Neural cell (in vitro differentiated cells): ENCODE results near the gene DNAJC16. TPM values are rescaled to one million over a fixed set of nuclear protein-coding genes. Genes with fewer than 3 reads are reported as not detected.

Experiments
- H2AFZ ChIP-seq: fragments of 200-600, 300-800 bp; sonication (generic), shearing (Covaris generic); 2 replicates; pipeline ENCODE4 v1.6.0; 2014; ENCODE audit warnings: low read depth, mild to moderate bottlenecking, antibody characterized with exemption, low read length, moderate library complexity
- H3F3A ChIP-seq: fragments of 200-600 bp; shearing (Covaris generic); 2 replicates; pipeline ENCODE4 v1.6.1; 2016; ENCODE audit warnings: mild to moderate bottlenecking, moderate library complexity, mixed read lengths, antibody characterized with exemption, low read length; ENCODE audit not compliant: insufficient read depth, poor library complexity, severe bottlenecking
- H3K27ac ChIP-seq: fragments of 200-600, 300-800 bp; sonication (generic), shearing (Covaris generic); 2 replicates; pipeline ENCODE4 v1.5.1; 2014; ENCODE audit warnings: mild to moderate bottlenecking, low read length, moderate library complexity
- H3K27me3 ChIP-seq: fragments of 300-800, 200-600 bp; sonication (generic), shearing (Covaris generic); 2 replicates; pipeline ENCODE4 v1.6.0; 2014; ENCODE audit warnings: mild to moderate bottlenecking, low read depth, low read length, moderate library complexity; ENCODE audit not compliant: insufficient read depth
- H3K36me3 ChIP-seq: fragments of 300-800, 200-600 bp; sonication (generic), shearing (Covaris generic); 2 replicates; pipeline ENCODE4 v1.5.1; 2014; ENCODE audit warnings: mild to moderate bottlenecking, antibody characterized with exemption, low read length, moderate library complexity; ENCODE audit not compliant: insufficient read depth
- H3K4me2 ChIP-seq: fragments of 300-800, 200-600 bp; sonication (generic), shearing (Covaris generic); 2 replicates; pipeline ENCODE4 v1.6.0; 2014; ENCODE audit warnings: mild to moderate bottlenecking, low read length
- H3K4me3 ChIP-seq: fragments of 300-800, 200-600 bp; sonication (generic), shearing (Covaris generic); 2 replicates; pipeline ENCODE4 v1.5.1; 2014; ENCODE audit warnings: mild to moderate bottlenecking, low read length, moderate library complexity
- H3K79me2 ChIP-seq: fragments of 200-600 bp; shearing (Covaris generic); replicated peaks from 2 replicates; pipeline ENCODE4 v1.6.0; 2014; ENCODE audit warnings: mild to moderate bottlenecking, low read length, moderate library complexity; ENCODE audit not compliant: insufficient read depth
- H3K9ac ChIP-seq: fragments of 300-800, 200-600 bp; sonication (generic), shearing (Covaris generic); 2 replicates; pipeline ENCODE4 v1.6.1; 2016; ENCODE audit warnings: mild to moderate bottlenecking, low read length, mixed read lengths
- H3K9me2 ChIP-seq: fragments of 200-600 bp; shearing (Covaris generic); 2 replicates; pipeline ENCODE4 v1.6.1; 2016; ENCODE audit warnings: mild to moderate bottlenecking, low read length, mixed read lengths; ENCODE audit not compliant: insufficient read depth
- H3K9me3 ChIP-seq: fragments of 200-600, 300-800 bp; sonication (generic), shearing (Covaris generic); 2 replicates; pipeline ENCODE4 v1.6.1; 2016; ENCODE audit warnings: mild to moderate bottlenecking, mixed run types, low read length, moderate library complexity, mixed read lengths
- H4K20me1 ChIP-seq: fragments of 200-600 bp; shearing (Covaris generic); 2 replicates; pipeline ENCODE4 v1.6.1; 2016; ENCODE audit warnings: mild to moderate bottlenecking, mixed run types; ENCODE audit not compliant: insufficient read depth
- CTCF ChIP-seq: fragments of 450-650 bp; IDR thresholded peaks from 2 replicates; pipeline ENCODE4 v1.5.1; 2014; ENCODE audit warnings: antibody characterized with exemption, mild to moderate bottlenecking, moderate library complexity; ENCODE audit not compliant: poor library complexity, severe bottlenecking
- EP300 ChIP-seq: fragments of 450-650 bp; conservative IDR thresholded peaks from 2 replicates; pipeline ENCODE4 v1.6.1; 2014; ENCODE audit warnings: antibody characterized with exemption, mild to moderate bottlenecking, moderate library complexity; ENCODE audit not compliant: poor library complexity, severe bottlenecking
- EZH2 ChIP-seq: fragments of 200-600, 300-800 bp; shearing (Covaris generic), sonication (generic); IDR thresholded peaks from 2 replicates; pipeline ENCODE4 v1.6.1; 2014; ENCODE audit warnings: antibody characterized with exemption, low read length, borderline replicate concordance, mild to moderate bottlenecking; ENCODE audit not compliant: insufficient read depth, poor library complexity, severe bottlenecking
- MXI1 ChIP-seq: fragments of 450-650 bp; conservative IDR thresholded peaks from 2 replicates; pipeline ENCODE4 v1.6.1; 2014; ENCODE audit warnings: antibody characterized with exemption, mild to moderate bottlenecking; ENCODE audit not compliant: poor library complexity, severe bottlenecking
- POLR2AphosphoS5 ChIP-seq: IDR thresholded peaks from 2 replicates; pipeline ENCODE4 v1.6.1; 2012
- RAD21 ChIP-seq: fragments of 450-650 bp; conservative IDR thresholded peaks from 2 replicates; pipeline ENCODE4 v1.6.1; 2014; ENCODE audit warnings: antibody characterized with exemption, mild to moderate bottlenecking, moderate library complexity
- REST ChIP-seq: IDR thresholded peaks from 2 replicates; pipeline ENCODE4 v1.6.1; 2012; ENCODE audit warnings: borderline replicate concordance
- SMC3 ChIP-seq: fragments of 450-650 bp; conservative IDR thresholded peaks from 2 replicates; pipeline ENCODE4 v1.6.1; 2014; ENCODE audit warnings: antibody characterized with exemption, mild to moderate bottlenecking, moderate library complexity; ENCODE audit not compliant: poor library complexity
- TAF1 ChIP-seq: IDR thresholded peaks from 2 replicates; pipeline ENCODE4 v1.6.1; 2012; ENCODE audit warnings: low read depth
- polyA plus RNA-seq: library from polyadenylated mRNA; depleted of rRNA; stranded (reverse); fragments of >200 nt; gene quantifications from 2 replicates; pipeline ENCODE4 v1.2.3, GENCODE V29; 2014

Gene DNAJC16
- polyA plus RNA-seq, 1 donor from 2014 or later: 10.9 TPM

DNA sequence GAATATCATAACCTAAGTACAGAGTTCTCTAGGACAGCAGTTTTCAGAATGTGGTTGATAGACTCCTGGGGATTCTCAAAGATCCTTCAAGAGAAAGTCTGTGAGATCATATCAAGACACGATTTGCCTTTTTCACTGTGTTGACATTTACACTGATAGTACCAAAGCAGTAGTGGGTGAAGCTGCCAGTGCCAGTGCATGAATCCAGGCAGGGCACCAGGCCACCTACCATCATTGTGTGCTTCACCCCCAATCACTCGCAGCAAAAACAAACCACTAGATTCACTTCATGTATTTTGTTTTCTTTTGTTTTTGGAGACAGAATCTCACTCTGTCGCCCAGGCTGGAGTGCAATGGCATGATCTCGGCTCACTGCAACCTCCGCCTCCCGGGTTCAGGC lies 23.9 kb downstream of the DNAJC16 start:
- Histone ChIP-seq H3K27ac (no peak overlapping the region), H3K27me3 (no peaks in the 10 kb centered on the region), H3K9me2 (no peaks in the 10 kb centered on the region), H3K9ac (no peak overlapping the region), H3F3A (no peaks in the 10 kb centered on the region), H3K4me3 (no peak overlapping the region), H3K79me2 (no peaks in the 10 kb centered on the region), H4K20me1 (no peaks in the 10 kb centered on the region), H2AFZ (no peak overlapping the region), H3K36me3 (peaks cover 6% of the 10 kb centered on the region), H3K9me3 (no peaks in the 10 kb centered on the region), H3K4me2 (no peak overlapping the region)
- TF ChIP-seq EZH2 (no peak), CTCF (no peak), TAF1 (no peak), REST (no peak), SMC3 (no peak), EP300 (no peak), POLR2AphosphoS5 (no peak), RAD21 (no peak)

- Histone ChIP-seq H2AFZ (no peak overlapping the region), H3K9me3 (no peaks in the 10 kb centered on the region), H3K79me2 (no peaks in the 10 kb centered on the region), H3K4me2 (no peak overlapping the region), H3K27me3 (no peaks in the 10 kb centered on the region), H4K20me1 (no peaks in the 10 kb centered on the region), H3F3A (no peaks in the 10 kb centered on the region), H3K27ac (no peak overlapping the region), H3K36me3 (no peaks in the 10 kb centered on the region), H3K9me2 (no peaks in the 10 kb centered on the region), H3K9ac (no peak overlapping the region), H3K4me3 (no peak overlapping the region)
- no peak for TF ChIP-seq SMC3
- no peak for TF ChIP-seq RAD21
- TF ChIP-seq EZH2: no peak
- TF ChIP-seq EP300: no peak
- no peak for TF ChIP-seq MXI1
- no peak for TF ChIP-seq CTCF
- no peak for TF ChIP-seq TAF1
- TF ChIP-seq POLR2AphosphoS5: no peak
- no peak for TF ChIP-seq REST
Observed at GRCh38 chr1:15557008-15557407, 30.4 kb downstream of the DNAJC16 start.
